ENCODE results near the gene METTL18. TPM values are rescaled to one million over a fixed set of nuclear protein-coding genes. Genes with fewer than 3 reads are reported as not detected.

The METTL18 gene
- total and polyA plus RNA-seq, 12 donors, result 4.1 to 11.4 (median 7.2) TPM

GRCh38 chr1:169835647-169836046, 40.9 kb upstream of the METTL18 start:
- no peak overlapping the region for H3K4me3 ChIP-seq
- no peaks in the 10 kb centered on the region for H3K27me3 ChIP-seq
- H3K36me3 ChIP-seq (replicated peaks in 1 of 2), result no peaks in the 10 kb centered on the region
- TF ChIP-seq CTCF (IDR thresholded peaks at IDR 0.05) (no peak), POLR2A (IDR thresholded peaks at IDR 0.05) (no peak)
- intact Hi-C loops (cut with DNase I), result no loop called here
- no peak for DNase-seq
- WGBS, 4 donors, result 90 to 96% (median 92%) methylated on average over 1 of the region's 1 CpG
- H3K9me3 ChIP-seq (replicated peaks in 1 of 3), result no peaks in the 10 kb centered on the region
- no peaks in the 10 kb centered on the region for H3K4me1 ChIP-seq (replicated peaks in 1 of 2)
- no peak overlapping the region for H3K27ac ChIP-seq

- WGBS, 4 donors, result 98 to 100% (median 98%) methylated on average over 1 of the region's 1 CpG
- Histone ChIP-seq H3K4me1 (replicated peaks in 1 of 2) (no peaks in the 10 kb centered on the region), H3K27me3 (no peaks in the 10 kb centered on the region), H3K36me3 (replicated peaks in 1 of 2) (no peaks in the 10 kb centered on the region), H3K27ac (no peak overlapping the region), H3K9me3 (replicated peaks in 1 of 3) (no peaks in the 10 kb centered on the region), H3K4me3 (no peak overlapping the region)
- no peak for DNase-seq
- TF ChIP-seq POLR2A (IDR thresholded peaks at IDR 0.05) (no peak), CTCF (IDR thresholded peaks at IDR 0.05) (no peak)
- intact Hi-C loops (cut with DNase I), result no loop called here
Observed at GRCh38 chr1:169834869-169835268, 40.2 kb upstream of the METTL18 start.

GRCh38 chr1:169833179-169833901, 38.6 kb upstream of the METTL18 start:
- no peak overlapping the region for H3K4me3 ChIP-seq
- H3K9me3 ChIP-seq (replicated peaks in 1 of 3), result no peaks in the 10 kb centered on the region
- peaks cover 0 to under 1% of the 10 kb centered on the region in 2 donors for H3K36me3 ChIP-seq (replicated peaks in 1 of 2)
- TF ChIP-seq POLR2A (IDR thresholded peaks at IDR 0.05), result no peak
- no peak for TF ChIP-seq CTCF (IDR thresholded peaks at IDR 0.05)
- no peak for DNase-seq
- intact Hi-C loops (cut with DNase I), result no loop called here
- H3K27me3 ChIP-seq, result no peaks in the 10 kb centered on the region
- no peak overlapping the region for H3K27ac ChIP-seq
- H3K4me1 ChIP-seq (replicated peaks in 1 of 2), result no peaks in the 10 kb centered on the region
- 75 to 96% (median 85%) methylated on average over 4 of the region's 4 CpGs for WGBS, 4 donors

GRCh38 chr1:169829671-169830070, 35.0 kb upstream of the METTL18 start:
- DNase-seq, result no peak
- Histone ChIP-seq H3K27ac (no peak overlapping the region), H3K4me3 (no peak overlapping the region), H3K27me3 (no peaks in the 10 kb centered on the region), H3K9me3 (replicated peaks in 1 of 3) (no peaks in the 10 kb centered on the region), H3K4me1 (replicated peaks in 1 of 2) (no peaks in the 10 kb centered on the region), H3K36me3 (replicated peaks in 1 of 2) (peaks cover 0 to 12% of the 10 kb centered on the region in 2 donors)
- 97 to 99% (median 98%) methylated on average over 1 of the region's 1 CpG for WGBS, 4 donors
- no peak for TF ChIP-seq CTCF (IDR thresholded peaks at IDR 0.05)
- TF ChIP-seq POLR2A (IDR thresholded peaks at IDR 0.05), result no peak
- intact Hi-C loops (cut with DNase I), result no loop called here

All from adrenal gland (tissue), 12 donors.